H54 (cell line): ENCODE data around the gene AHCY.
"Not testable (repeated sequence)": the region's sequence is repeated elsewhere in the genome, so short reads cannot be mapped to it uniquely, and the experiment has no call there.

Source experiments
- DNase-seq: peaks from one replicate; pipeline ENCODE4 v3.0.0; 2011; ENCODE audit warnings: low spot score, mixed read lengths; ENCODE audit not compliant: insufficient read length
- FAIRE-seq: peaks from 3 replicates; lab custom pipeline; 2011; peaks lifted over from hg19 to GRCh38; lab: Jason Lieb, UNC
- POLR2A ChIP-seq: IDR thresholded peaks from 2 replicates; pipeline ENCODE4 v1.6.1; 2011; ENCODE audit warnings: low read depth, mild to moderate bottlenecking, low read length

Gene AHCY

GRCh38 chr20:34243377-34243776 is 59.8 kb downstream of the AHCY start:
- no peak for DNase-seq
- no peak for TF ChIP-seq POLR2A
- FAIRE-seq = no peak

DNA sequence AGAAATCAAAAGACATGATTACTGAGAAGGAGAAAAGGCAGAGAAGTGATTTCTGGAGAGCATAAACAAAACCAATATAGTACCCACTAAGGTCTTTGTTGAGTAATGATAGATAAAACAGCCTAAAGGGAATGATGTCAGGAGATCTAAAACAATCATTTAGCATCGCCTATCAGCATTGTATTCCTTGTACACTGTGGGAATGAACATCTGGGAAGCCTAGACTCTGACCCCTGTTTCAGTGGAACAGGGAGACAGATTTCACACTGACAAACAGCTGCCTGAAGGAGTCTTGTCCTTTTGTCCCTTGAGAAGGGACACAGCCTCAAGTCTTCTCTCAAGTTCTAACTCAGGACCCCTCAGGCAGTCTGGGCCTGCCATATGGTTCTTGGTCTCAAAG is 60.3 kb downstream of the AHCY start:
- FAIRE-seq (no peak), DNase-seq (no peak)
- TF ChIP-seq POLR2A = no peak

DNA sequence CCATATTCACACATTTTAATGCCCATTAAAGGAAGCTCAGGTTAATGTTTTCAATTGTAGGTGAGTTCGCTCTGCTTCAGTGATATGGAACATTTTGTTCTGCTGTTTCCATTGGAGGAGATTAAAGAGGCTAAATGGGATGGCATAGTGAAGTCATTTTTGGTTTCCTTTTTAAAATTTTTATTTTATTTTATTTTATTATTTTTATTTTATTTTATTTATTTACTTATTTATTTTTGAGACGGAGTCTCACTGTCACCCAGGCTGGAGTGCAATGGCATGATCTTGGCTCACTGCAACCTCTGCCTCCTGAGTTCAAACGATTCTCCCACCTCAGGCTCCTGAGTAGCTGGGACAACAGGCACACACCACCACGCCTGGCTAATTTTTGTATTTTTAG is 61.1 kb downstream of the AHCY start:
- FAIRE-seq = not testable (repeated sequence)

GRCh38 chr20:34240693-34241615 is 62.2 kb downstream of the AHCY start, which contains the start of gene ASIP:
ASIP (plus strand) TSS chr20:34241423; CDS start chr20:34260375, 18,952 bp downstream.
- TF ChIP-seq POLR2A = no peak
- FAIRE-seq = no peak
- DNase-seq = no peak

More for the DNA sequence above, 61.1 kb downstream of the AHCY start:
- DNase-seq = not testable (repeated sequence)

DNA sequence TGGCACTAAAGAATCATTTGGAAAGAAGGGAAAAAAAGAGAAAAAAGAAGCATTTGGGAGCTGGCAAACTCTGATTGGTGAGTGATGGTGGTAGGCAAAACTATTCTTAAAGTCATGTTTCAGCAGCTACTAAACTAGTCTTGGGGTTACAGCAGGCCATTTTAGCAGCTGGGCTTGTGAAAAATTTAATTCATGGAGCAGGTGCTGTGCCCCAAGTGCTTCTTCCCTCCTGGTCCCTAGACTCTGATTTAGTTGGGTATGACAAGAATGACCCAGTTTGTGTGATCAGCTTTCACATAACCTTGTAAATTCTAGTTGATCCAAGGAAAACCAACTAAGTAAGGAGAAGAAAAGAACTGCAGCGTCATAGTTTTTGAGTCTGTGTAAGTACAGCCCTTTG is 63.0 kb downstream of the AHCY start:
- TF ChIP-seq POLR2A = no peak
- DNase-seq (no peak), FAIRE-seq (no peak)

- FAIRE-seq (no peak), DNase-seq (no peak)
- TF ChIP-seq POLR2A = no peak
These were observed 65.2 kb downstream of the AHCY start for GRCh38 chr20:34237942-34238341.

- no peak for FAIRE-seq
- TF ChIP-seq POLR2A = no peak
These were observed 67.3 kb downstream of the AHCY start for GRCh38 chr20:34235875-34236274.

DNA sequence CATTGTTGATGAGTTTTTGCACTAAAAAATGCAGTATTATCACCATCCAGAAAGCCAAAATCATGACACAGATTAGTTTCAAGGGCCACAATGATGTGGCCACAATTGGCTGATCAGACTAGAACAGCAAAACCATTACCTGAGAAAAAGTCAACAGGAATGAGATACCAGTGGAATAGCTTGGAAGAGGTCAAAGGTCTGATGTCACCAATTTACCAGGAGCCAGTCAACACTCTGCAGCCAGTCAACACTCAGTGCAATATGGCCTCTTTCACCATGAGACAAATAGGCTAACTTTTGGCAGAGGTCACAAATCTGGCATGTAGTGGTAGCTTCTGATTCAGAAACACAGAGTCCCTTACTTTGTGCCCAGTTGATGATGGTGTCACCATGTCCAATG is 69.5 kb downstream of the AHCY start:
- no peak for TF ChIP-seq POLR2A
- FAIRE-seq = no peak

More at GRCh38 chr20:34235875-34236274, 67.3 kb downstream of the AHCY start:
- DNase-seq = no peak

GRCh38 chr20:34232494-34233087 is 70.6 kb downstream of the AHCY start:
- TF ChIP-seq POLR2A = no peak
- FAIRE-seq (no peak), DNase-seq (no peak)

More for the DNA sequence above, 69.5 kb downstream of the AHCY start:
- DNase-seq = no peak

- DNase-seq = no peak
- TF ChIP-seq POLR2A = no peak
- FAIRE-seq = no peak
These were observed 71.5 kb downstream of the AHCY start for GRCh38 chr20:34231634-34232033.
